ENCODE measurements around the gene DOK6. TPM values are rescaled to one million over a fixed set of nuclear protein-coding genes. Genes with fewer than 3 reads are reported as not detected.
"Not testable (repeated sequence)": the region's sequence is repeated elsewhere in the genome, so short reads cannot be mapped to it uniquely, and the experiment has no call there.

The DOK6 gene
- total and polyA plus RNA-seq, 11 donors = 0.46 to 9.7 (median 2.9) TPM

- no peak overlapping the region for H3K4me3 ChIP-seq
- 77 to 81% (median 81%) methylated on average over 6 of the region's 6 CpGs for WGBS, 4 donors
- no peak for TF ChIP-seq POLR2A (IDR thresholded peaks at IDR 0.05)
- TF ChIP-seq CTCF (IDR thresholded peaks at IDR 0.05) = no peak
- H3K27ac ChIP-seq = no peak overlapping the region
- ATAC-seq = no peak
- DNase-seq = no peak
- no peaks in the 10 kb centered on the region for H3K36me3 ChIP-seq
- peaks cover 0 to 5% (median 0%) of the 10 kb centered on the region in 12 donors for H3K4me1 ChIP-seq
- H3K27me3 ChIP-seq = no peaks in the 10 kb centered on the region
- no peaks in the 10 kb centered on the region for H3K9me3 ChIP-seq
- intact Hi-C loops (cut with DNase I) = no loop called here
These were observed 477.7 kb downstream of the DOK6 start for GRCh38 chr18:69878213-69878933.

- H3K27me3 ChIP-seq; H3K4me1 ChIP-seq; H3K27ac ChIP-seq; H3K9me3 ChIP-seq; DNase-seq; intact Hi-C loops (cut with DNase I); H3K36me3 ChIP-seq; H3K4me3 ChIP-seq; ATAC-seq: not testable (repeated sequence)
- WGBS, 4 donors = 74 to 96% (median 80%) methylated on average over 3 of the region's 3 CpGs
These were observed 478.4 kb downstream of the DOK6 start for GRCh38 chr18:69879051-69879450.

- 86 to 92% (median 90%) methylated on average over 3 of the region's 3 CpGs for WGBS, 4 donors
- Histone ChIP-seq H3K9me3 (no peaks in the 10 kb centered on the region), H3K27me3 (no peaks in the 10 kb centered on the region), H3K27ac (no peak overlapping the region), H3K4me3 (no peak overlapping the region), H3K36me3 (no peaks in the 10 kb centered on the region), H3K4me1 (peaks cover 0 to 5% (median 0%) of the 10 kb centered on the region in 12 donors)
- DNase-seq = no peak
- no peak for TF ChIP-seq POLR2A (IDR thresholded peaks at IDR 0.05)
- no peak for TF ChIP-seq CTCF (IDR thresholded peaks at IDR 0.05)
- ATAC-seq = no peak
- intact Hi-C loops (cut with DNase I) = no loop called here
These were observed 479.4 kb downstream of the DOK6 start for GRCh38 chr18:69880083-69880482.

- H3K4me3 ChIP-seq = no peak overlapping the region
- intact Hi-C loops (cut with DNase I) = no loop called here
- H3K36me3 ChIP-seq = no peaks in the 10 kb centered on the region
- H3K9me3 ChIP-seq = no peaks in the 10 kb centered on the region
- ATAC-seq (no peak), DNase-seq (no peak)
- TF ChIP-seq POLR2A (IDR thresholded peaks at IDR 0.05) = no peak
- H3K27ac ChIP-seq = peak overlapping the region in 1 of 12 donors; percentile 25
- 79 to 86% (median 80%) methylated on average over 6 of the region's 6 CpGs for WGBS, 4 donors
- peaks cover 0 to 5% (median 0%) of the 10 kb centered on the region in 12 donors for H3K4me1 ChIP-seq
- no peaks in the 10 kb centered on the region for H3K27me3 ChIP-seq
These were observed 482.4 kb downstream of the DOK6 start for GRCh38 chr18:69882965-69883668.

- 56 to 65% (median 61%) methylated on average over 3 of the region's 3 CpGs for WGBS, 4 donors
- TF ChIP-seq CTCF (IDR thresholded peaks at IDR 0.05) = no peak
- TF ChIP-seq POLR2A (IDR thresholded peaks at IDR 0.05) = no peak
- no peaks in the 10 kb centered on the region for H3K27me3 ChIP-seq
- no peak for DNase-seq
- H3K4me3 ChIP-seq = no peak overlapping the region
- peaks cover 0 to 5% (median 0%) of the 10 kb centered on the region in 12 donors for H3K4me1 ChIP-seq
- ATAC-seq = no peak
- peak overlapping the region in 1 of 12 donors; percentile 25 for H3K27ac ChIP-seq
- no peaks in the 10 kb centered on the region for H3K36me3 ChIP-seq
- intact Hi-C loops (cut with DNase I) = no loop called here
- no peaks in the 10 kb centered on the region for H3K9me3 ChIP-seq
These were observed 483.1 kb downstream of the DOK6 start for GRCh38 chr18:69883781-69884180.
